NCI-H1694 (cell line): ENCODE data around the gene CARMIL1.
"Not testable (repeated sequence)": the region's sequence is repeated elsewhere in the genome, so short reads cannot be mapped to it uniquely, and the experiment has no call there.

Experiments used
- DNase-seq: peaks from one replicate; lab custom pipeline; 2025; lab: John Stamatoyannopoulos, UW

The CARMIL1 gene

GRCh38 chr6:25564943-25565342 is 285.8 kb downstream of the CARMIL1 start:
- no peak for DNase-seq

DNA sequence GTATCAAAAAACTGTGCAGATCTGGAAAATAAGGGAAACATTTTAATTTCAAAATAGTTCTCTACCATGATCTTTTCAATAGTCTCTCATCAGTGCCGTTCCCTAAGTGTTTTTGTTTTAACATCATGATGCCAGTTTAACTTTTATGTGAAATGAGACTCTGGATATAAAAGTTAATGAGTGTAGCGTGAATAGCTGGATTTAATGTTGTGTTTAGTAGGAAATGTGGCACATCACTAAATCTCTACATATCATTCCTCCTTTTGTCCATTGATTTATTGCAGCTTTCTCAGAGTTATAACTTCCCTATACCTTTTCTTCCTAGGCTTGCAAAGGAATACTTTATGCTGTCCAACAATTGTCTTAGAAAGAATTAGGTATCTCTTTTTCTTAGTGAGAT is 291.4 kb downstream of the CARMIL1 start:
- no peak for DNase-seq

DNA sequence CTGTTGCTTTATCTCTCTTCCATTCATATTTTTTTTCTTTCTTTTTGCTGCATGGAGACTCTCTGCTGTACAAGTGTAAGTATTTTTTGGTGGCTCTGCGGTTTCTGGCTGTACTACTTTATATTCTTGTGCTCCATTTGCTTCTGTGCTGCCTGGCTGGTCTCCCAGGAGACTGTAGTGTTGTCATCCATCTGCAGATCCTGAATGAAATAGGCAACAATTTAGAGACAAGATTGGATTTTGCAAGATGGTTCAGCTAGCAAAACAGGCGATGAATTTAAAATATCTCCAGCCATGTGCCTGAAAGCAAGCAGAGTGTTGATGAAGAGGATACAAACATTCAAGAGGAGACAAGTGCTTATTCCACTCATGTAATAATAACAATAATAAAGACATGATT is 297.7 kb downstream of the CARMIL1 start:
- DNase-seq: no peak

- no peak for DNase-seq
Observed at GRCh38 chr6:25578538-25578937, 299.4 kb downstream of the CARMIL1 start.

GRCh38 chr6:25579391-25579883 is 300.3 kb downstream of the CARMIL1 start:
- DNase-seq: no peak

DNA sequence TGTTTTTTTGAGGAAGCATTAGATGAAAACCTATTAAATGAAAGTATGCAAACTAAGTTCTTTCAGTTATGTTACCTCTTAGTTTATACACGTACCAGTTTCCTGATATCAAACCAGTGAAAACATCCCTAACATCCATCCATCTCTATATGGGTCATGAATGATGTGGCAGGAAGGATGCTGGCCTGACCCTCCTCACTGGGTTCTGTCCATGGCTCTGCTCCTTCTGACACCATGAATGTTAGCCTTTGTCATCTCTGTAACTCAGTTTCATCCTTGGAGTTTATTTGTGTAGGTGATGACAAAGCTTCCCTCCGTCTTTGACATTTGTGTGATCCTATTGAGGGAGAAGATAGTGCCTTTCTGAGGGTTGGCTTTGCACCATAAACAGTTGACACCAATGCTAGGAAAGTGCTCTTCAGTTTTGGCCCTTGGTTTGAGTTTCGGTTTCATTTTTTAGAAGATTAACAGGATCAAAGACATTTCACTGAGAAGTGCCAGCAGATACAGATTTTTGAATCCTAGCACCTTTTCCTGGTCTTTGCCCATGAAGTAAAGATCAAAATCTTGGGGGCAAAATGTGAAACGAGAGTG is 300.8 kb downstream of the CARMIL1 start:
- no peak for DNase-seq

DNA sequence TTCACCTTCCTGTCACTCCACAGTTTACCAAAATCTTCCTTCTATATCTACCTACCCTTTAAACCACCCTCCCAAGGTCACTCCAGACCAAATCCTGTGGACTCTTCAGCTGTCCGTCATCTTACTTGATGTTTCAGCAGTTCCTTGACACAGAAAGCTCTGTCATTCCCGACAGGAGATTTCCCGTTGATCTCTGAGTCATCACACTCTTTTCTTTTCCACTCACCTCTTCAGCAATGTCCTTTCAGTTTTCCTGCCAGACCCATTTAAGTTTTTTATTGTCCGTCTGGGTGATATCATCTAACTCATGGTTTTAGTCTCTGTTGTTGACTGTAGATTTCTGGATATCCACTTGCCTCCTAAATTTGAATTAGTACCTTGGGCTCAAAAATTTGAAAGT is 302.9 kb downstream of the CARMIL1 start:
- no peak for DNase-seq

- DNase-seq: no peak
Observed at GRCh38 chr6:25583099-25583498, 303.9 kb downstream of the CARMIL1 start.

- DNase-seq: no peak
Observed at GRCh38 chr6:25583906-25584305, 304.7 kb downstream of the CARMIL1 start.

DNA sequence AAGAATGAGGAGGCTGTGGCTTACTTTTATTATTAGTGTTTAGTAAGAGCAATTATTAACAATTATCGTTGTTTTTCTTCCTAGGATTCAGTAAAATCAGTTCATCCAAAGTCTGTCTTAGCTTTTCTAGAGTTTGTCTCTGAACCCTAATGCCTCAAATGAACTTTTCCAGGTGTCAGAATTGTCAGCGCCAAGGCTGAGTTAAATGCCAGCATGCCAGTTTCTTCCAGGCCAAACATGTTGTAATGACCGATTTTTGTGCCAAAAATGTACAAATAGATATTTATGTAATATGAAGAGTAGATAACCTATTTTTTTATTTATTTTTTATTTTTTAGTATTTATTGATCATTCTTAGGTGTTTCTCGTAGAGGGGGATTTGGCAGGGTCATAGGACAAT is 306.1 kb downstream of the CARMIL1 start:
- no peak for DNase-seq

GRCh38 chr6:25586119-25586518 is 306.9 kb downstream of the CARMIL1 start:
- not testable (repeated sequence) for DNase-seq

DNA sequence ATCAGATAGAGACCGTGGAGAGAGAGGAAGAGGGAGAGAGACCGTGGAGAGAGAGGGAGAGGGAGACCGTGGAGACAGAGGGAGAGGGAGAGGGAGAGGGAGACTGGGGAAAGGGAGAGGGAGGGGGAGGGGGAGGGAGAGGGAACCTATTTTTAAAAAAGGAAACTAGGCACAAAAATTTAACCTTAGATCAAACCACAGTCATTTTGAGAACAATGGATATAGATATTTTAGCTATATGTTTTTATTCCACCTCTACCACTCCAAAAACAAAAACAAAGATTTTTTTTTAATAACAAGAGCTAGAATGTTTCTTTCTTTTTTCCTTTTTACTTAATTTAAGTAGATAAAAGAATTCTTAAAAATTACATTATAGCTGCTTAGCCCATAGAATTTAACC is 307.8 kb downstream of the CARMIL1 start:
- DNase-seq: no peak

DNA sequence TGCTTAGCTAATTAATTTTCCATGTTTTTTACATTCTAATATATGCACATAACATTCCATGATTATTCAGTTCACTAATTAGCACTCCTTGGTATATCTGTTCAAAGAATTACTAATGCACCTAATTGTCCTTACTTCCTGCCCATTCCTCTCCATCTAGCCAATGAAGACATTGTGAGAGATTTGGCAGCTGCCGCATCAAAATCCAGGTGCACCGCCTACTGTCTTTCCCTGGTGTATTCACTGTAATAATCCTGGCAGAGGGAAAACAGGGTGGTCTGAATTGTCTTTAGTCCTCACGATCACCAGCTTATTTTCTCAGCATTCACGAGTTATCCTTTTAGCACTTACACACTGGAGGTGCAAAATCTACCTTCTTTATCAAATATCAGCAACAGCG is 311.8 kb downstream of the CARMIL1 start:
- DNase-seq: no peak

DNA sequence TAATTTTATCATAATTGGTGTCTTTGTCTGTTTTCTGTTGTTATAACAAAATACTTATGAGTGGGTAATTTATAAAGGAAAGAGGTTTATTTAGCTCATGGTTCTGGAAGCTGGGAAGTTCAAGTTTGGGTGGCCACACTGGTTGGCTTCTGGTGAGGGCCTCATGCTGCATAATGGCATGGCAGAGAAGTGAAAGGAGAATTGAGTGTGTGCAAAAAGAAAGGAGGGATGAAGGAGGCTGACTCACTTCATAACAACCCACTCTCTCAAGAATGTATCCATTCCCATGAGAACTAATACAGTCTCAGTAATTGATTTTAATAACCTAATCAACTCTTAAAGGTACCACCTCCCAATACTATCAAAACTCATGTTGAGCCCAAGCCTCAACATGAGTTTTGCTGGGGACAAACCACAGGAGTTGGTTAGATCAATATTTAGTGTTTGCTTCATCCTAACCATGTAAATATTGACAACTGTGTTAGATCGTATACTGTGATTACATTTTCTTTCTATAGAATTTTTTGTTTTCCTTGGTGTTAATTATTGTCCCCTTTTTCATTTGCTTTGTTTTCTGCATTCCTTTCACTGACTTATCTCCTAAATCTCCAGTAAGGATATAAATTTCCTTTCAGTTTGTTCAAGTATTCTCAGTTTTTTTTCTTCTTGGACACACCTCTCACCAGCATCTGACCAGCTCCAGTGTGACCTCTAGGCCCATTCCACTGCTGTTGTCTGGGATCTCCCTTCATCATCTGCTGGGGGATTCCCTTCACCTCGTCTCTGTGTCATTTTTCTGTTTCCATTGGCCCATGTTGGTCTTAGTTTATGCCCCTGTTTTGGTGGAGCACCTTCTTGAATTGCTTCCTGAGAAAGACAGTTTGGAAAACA is 318.0 kb downstream of the CARMIL1 start:
- DNase-seq: no peak

GRCh38 chr6:25599516-25600085 is 320.4 kb downstream of the CARMIL1 start:
- DNase-seq: no peak

DNA sequence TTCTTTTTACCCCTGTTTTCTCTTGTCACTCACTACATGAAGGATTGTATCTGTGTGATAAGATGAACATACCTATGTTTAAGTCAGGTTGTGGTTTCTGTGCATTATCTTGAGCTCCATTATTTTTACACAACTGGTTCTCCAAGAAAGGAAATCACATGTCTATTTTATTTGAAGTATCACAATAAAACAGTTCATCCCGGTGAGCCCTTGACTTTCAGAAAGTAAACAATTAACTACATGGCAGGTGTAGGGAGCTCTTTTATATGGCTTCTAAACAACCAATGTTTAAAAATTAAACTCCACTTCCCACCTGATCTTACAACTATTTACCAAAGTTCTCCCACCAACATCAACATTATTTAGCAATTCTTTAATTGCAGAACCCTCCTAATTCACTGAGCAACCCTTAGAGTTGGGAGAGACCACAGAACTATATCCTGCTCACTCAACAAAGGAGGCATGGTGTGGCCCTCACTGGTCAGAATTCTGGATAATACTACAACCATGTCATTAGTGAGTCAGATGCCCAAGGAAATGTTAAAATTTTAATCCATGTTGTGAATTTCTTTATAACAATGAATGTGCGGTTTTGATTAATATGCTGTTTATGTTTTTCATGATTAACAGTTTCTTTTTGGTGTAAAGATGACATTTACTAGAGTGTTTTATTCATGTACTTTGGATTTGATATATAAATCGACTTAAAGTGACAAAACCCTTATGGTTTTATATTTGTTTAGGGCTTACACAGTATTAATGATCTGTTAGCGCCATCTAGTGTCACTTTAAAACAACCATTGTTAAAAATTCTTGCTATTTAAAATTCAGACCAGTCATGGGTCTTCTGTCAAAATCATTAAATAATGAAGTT is 322.9 kb downstream of the CARMIL1 start:
- peak; percentile 62 for DNase-seq

DNA sequence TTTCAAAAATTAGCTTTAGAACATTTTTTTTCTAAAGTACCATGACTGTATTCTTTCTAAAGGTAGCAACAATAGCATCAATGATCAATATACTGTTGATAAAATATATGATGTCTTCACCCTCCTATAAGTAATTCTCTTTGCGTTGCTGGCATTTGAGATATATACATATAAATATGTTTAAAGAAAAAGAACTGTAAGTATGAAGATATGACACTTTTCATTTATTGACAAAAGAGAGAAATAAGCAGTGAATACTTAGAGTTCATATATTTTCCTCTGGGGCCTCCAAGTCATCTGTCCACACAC is 323.5 kb downstream of the CARMIL1 start:
- DNase-seq: no peak

DNA sequence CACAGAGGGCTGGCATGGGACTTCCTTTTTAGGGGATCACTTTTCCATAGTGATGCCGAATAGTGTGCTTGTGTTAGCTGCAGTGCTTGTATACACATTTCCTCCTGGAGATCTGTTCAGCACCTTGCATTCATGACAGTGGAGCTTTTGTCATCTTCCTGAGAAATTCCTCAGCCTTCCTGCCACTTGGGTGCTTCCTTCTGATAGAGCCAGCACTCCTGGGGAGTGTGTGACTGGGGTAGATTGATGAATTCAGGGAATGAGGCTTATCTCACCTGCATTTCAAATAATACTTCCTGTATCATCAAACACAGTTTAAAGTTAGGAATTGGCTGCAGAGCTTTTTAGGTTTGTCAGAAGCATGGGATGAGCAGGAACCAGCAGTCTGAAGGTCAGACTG is 324.1 kb downstream of the CARMIL1 start:
- no peak for DNase-seq

- DNase-seq: no peak
Observed at GRCh38 chr6:25606151-25606550, 327.0 kb downstream of the CARMIL1 start.

- DNase-seq: no peak
Observed at GRCh38 chr6:25608558-25609174, 329.5 kb downstream of the CARMIL1 start.

GRCh38 chr6:25612666-25613065 is 333.5 kb downstream of the CARMIL1 start:
- DNase-seq: no peak

GRCh38 chr6:25613415-25613814 is 334.2 kb downstream of the CARMIL1 start:
- no peak for DNase-seq
